GM12801 (cell line): ENCODE results near the gene HEPN1.

Experiments
- CTCF ChIP-seq: IDR thresholded peaks from one replicate; pipeline ENCODE4 v1.5.1; 2011; ENCODE audit warnings: control low read depth; ENCODE audit not compliant: insufficient read length; ENCODE audit errors: extremely low read depth

The HEPN1 gene

GRCh38 chr11:124923296-124923695 is 4.2 kb downstream of the HEPN1 start:
- no peak for TF ChIP-seq CTCF

DNA sequence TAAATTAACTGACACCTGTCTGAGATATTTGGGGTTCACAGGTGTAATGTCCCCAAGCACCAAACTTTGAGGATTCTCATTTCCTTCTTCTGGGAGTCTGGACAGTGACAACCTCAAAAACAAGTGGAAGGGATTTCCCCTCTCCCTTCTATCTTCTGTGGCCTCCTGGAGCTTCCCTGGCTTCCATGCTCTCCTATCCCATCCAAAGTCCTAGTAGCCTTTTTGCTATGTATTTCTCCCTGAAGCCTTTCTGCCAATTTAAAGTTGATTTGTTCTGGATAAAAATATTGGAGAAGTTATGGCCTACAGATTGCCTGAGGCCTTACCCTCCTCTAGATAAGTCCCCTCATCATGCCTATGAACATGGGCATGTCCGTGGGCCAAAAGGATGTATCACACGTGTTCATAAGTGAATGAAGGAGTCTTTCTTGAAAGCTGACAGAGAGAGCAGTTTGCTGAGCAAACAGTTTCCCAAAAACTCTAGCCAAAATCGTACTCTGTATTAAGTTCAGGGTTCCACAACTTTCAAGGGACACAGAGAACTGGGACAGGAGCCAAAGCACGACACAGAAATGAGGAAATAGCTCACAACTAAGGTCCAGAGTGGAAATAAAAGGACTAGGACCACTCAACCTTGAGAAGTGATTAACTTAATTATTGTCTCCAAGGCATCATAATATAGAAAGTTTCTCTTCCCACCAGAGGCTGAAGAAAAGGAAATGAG is 10.1 kb downstream of the HEPN1 start:
- TF ChIP-seq CTCF, result no peak

DNA sequence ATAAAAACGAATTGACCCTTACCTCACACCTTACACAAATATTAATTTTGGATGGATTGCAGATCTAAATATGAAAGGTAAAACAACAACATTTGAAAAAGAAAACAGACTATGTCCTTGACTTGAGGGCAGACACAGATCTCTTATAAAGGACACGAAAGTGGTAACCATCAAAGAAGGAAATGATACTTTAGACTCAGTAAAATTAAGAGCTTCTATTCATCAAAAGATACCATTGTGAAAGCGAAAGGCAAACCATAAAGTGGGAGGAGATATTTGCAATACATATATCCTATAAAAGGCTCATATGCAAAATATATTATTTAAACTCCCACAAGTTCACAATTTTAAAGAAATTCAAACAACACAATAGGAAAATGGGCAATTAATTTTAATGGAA is 11.7 kb downstream of the HEPN1 start:
- no peak for TF ChIP-seq CTCF

DNA sequence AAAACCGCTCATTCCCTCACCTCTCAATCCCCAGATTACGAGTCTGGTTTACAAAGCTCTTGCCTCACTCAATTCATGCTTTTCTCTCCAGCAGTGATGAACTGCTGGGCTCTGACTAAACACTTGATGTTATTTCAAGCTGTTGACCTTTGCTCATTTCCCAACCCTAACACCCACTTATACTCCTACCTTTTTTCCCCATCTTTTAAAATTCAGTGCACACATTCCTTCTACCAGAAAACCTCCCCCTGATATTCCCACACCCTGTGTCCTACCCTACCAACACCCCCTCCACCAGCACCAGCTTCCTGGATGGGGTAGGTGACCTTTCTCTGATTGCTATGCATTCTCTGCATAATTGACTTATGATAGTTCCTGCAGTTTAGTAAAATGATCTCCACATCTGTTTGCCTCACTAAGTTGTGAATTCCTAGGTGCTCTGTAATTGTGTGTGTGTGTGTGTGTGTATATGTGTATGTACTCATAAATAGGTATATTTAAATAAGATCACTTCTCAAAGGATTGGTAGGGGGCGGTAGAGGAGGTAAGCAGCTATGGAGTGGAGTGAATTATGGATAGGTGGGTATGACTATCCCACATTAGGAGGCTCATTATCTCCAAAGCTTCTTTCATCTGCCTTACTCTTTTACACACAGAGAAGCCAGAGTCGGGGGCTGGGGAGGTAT is 16.0 kb downstream of the HEPN1 start:
- TF ChIP-seq CTCF, result no peak

DNA sequence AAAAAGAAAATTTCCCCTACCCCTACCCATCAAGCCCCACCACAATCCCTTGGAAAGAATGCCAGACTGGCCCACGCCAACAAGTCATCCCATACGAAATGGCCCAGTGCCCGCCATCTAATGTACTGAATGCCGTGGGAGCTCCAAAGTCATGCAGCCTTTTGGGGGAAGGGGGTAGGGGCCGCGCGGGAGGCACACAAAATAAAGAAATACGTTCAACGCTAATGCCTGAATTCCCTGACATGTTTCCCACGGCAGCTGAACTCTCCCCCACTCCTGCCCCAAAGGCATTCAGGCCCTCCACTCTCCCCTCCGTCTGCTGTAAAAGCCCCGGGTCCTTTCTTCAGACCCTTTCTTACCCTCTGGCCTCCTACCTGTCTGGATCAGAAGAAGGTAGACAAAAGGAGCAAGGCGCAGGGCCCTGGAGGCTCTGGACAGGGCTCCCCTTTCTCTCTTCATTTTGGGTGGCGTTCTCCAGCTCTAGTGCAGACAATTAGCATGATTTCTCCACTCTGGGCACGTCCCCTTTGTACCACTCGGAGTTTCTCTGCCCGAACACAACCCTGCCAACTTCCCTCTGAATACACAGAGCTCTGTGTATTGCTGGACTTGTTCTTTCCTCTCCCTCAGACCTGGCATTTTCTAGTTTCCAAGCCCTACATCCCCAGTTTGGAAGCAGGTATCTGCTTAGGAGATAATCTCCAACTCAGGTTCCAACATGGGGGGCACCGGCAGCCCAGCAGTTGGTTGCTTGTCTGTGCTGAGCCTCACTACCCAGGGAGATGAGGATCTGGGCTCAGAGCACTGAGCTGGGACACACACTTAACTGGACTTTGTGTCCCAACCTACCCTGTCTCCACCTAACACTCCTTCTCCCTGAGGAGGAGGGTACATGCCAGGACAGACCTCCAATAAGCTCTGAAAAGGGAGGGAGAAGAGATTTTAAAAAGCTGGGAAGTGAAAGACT is 16.8 kb downstream of the HEPN1 start, which contains the start of gene HEPACAM:
Gene HEPACAM (minus strand): TSS at position 500 of the 967 bp plus-strand sequence. CDS start 41 bp downstream, at position 459.
- no peak for TF ChIP-seq CTCF

DNA sequence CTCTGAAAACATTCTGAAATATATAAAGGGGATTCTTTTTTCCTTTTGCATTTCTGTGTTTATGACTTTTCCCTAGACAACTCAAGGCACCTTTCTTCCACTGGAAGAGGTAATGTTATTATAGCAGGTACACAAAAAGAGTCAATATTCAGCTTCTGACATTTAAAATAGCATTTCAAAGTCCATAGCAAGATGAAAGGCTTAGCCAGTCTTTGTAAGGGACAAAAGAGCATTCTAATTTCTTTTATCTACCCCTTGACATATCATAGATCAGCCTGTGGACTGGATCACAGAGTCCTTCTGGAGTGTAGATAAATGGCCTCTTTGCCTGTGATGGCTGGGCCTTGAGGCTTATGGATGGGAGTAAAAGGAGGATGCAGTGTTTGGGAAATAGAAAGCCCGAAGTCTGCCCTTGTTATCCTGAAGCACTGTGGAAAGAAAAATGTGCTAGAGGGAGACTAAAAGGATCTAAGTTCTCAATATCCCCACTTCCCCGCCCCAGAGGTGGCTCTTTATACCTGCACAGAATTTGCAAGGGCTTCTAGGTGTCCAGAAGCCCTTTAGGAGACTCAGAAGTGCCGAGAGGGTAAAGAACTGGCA is 18.4 kb downstream of the HEPN1 start:
- TF ChIP-seq CTCF, result no peak

GRCh38 chr11:124938206-124938765 is 19.2 kb downstream of the HEPN1 start:
- no peak for TF ChIP-seq CTCF
